Stimulated activated CD4-positive, alpha-beta T cell treated with anti-CD3 and anti-CD28 coated beads, Interleukin-1b, Interleukin-23, amount 100 ng/mL, for 48 hours (primary cell): ENCODE data around the gene EIF1AX.
A peak's percentile ranks its signal among the peaks of the same experiment; 100 is the strongest.
"Not testable (repeated sequence)": the region's sequence is repeated elsewhere in the genome, so short reads cannot be mapped to it uniquely, and the experiment has no call there.

ENCODE experiments used
- DNase-seq: peaks from one replicate; pipeline ENCODE4 v3.0.0-alpha.2; 2020

The EIF1AX gene, protein sequence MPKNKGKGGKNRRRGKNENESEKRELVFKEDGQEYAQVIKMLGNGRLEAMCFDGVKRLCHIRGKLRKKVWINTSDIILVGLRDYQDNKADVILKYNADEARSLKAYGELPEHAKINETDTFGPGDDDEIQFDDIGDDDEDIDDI

DNA sequence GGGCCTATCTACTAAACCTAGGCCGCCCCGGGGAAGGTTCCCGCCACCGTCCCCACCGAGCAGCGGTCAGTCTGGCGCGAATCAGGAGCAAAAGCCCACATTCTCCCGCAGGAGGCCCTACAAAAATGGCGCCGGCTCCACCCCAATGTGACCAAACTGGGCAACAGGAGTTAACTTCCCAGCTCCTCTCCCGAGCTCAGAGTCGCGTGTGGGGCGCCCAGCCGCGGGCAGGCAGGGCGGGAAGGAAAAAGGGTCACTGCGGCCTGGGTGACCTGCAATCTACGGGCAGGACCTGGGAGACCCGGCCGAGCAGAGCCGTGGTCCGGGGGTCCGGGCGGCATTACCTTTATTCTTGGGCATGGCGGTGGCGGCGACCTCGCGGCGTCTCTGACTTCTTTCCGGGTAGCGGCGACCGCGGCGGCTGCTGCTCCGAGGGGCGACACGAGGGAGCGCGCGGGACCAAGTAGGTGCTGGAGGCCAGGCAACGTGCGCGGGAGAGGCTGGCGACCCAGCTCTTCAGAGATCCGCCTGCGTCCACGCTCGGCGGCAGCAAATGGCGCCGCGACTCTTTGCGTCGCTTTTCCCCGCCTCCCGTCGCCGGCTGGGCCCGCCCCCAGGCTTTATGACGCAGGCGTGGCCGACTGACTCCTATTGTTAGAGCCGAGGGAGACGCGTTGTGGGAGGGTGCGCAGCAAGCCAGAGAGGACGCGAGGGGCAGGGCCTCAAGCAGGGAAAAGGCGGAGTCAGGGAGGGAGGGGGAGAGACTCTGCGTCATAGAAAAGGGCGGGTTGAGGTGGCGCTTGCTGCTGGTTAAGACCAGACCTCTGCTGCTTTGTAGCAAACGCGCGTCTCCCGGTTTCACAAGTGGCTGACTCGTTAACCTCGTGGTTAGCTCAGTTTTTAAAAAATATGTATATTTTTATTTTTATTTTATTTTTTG is at the start of gene EIF1AX:
Gene EIF1AX (minus strand): TSS at position 558 of the 940 bp plus-strand sequence. CDS start 198 bp downstream, at position 360.
- DNase-seq: peak; percentile 95

DNA sequence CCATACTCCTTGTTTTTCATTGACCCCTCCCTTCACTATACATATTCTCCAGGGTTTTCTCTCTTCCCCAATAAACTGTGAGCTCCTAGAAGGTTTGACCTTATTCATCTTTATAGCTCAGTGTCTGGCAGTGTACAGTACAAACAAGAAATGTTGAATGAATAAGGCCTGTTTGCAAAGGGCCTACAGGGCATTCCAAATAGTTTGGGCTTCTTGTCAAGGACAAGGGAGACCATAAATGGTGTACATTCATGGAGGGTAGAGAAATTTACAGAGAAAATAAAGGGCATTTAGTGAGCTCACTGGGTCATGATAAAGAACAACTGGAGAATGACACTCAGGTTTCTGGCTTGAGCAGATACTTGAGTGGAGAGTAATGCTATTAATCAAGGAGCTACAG is 47.5 kb upstream of the EIF1AX start:
- no peak for DNase-seq

DNA sequence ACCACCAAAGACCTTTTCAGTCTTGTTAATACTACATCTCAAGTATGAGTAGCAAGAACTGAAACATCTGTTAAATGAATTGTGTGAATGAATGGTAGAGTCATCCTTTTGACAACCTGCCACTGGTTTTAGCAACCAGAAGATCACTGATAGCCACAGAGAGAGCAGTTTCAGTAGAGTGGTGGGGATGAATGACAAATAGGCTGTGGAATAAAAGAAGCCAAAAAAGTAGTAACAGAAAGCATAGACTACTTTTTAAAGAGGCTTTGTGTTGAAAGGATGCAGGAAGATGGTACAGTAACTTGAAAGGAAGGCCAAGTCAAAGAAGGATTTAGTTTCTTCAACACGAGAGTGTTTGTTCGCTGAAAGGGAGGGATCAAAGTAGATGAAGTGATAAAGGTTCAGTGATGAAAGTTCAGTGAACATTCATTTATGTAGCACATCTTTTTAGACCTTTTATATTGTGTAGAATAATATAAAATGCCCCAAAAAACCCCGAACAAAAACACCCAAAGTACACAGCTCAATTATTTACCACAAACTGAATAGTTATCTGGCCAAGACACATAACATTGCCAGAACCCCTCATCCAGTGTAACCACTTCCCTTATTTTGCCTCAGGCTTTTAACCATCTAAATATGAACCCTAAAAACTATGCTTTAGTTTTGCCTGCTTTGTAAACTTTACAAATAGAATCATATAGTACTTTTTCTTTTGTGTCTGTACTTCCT is 40.1 kb upstream of the EIF1AX start:
- DNase-seq: no peak

DNA sequence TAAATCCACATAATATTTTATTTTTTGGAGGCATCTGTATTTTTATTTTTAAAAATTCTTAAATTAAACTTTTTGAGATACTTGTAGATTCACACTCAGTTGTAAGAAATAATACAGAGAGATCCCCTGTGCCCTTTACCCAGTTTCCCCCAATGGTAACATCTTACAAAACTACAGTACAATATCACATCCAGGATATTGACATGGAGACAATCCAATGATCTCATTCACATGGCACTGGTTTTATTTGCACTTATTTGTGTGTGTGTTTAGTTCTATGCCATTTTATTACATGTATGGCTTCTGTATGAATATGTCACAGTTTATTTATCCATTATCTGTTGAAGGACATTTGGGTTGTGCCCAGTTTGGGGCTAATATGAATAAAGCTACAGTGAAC is 35.5 kb upstream of the EIF1AX start:
- no peak for DNase-seq

DNA sequence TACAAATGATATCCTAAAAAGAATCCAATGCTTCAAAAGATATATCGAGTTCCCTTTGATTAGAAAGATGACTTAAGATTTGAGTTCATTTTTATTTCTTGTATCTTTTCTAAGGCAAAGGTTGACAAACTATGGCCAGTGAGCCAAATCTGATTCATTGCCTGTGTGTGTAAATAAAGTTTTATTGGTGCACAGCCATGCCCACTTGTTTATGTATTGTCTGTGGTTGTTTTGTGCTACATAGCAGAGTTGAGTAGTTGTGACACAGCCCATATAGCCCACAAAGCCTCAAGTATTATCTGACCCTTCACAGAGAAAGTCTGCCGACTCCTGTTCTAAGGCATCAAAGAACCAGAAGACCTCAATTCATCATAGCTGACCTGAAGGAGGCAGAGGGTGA is 32.2 kb upstream of the EIF1AX start:
- no peak for DNase-seq

DNA sequence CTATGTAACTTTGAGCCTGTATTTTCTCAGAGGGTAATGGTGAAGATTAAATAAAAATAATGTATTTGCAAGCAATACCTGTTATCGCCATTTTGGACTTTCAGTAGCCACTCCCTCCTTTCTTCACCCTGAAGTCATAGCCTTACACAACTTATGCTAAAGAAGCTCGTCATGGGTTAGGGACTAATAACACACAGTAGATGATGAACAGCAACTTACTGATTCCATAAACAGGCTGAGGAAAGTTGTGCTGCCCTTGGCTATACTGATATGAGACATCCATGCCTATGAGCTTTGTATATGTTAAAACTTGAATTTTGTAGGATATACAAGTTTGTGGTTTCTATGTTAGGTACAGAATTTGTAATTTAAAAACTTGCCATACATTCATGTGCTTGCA is 31.7 kb upstream of the EIF1AX start:
- no peak for DNase-seq

DNA sequence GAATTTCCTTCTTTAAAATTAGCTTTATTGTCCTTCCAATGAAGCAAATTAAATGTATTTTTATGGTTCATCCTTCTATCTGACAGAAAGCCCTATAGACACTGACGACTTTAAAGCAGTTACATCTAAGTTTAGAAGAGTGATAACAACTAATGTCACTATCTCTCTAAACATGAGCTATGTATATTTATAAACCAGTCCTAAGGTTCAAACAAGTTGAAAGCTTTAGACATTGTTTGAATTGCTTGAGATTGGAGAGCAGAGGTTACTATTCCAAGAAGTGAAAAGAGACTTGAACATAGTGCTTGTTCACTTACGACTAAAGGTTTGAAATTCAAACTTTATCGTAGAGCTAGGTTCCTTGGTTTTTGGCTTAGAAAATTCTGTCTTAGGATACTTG is 30.2 kb upstream of the EIF1AX start:
- no peak for DNase-seq

DNA sequence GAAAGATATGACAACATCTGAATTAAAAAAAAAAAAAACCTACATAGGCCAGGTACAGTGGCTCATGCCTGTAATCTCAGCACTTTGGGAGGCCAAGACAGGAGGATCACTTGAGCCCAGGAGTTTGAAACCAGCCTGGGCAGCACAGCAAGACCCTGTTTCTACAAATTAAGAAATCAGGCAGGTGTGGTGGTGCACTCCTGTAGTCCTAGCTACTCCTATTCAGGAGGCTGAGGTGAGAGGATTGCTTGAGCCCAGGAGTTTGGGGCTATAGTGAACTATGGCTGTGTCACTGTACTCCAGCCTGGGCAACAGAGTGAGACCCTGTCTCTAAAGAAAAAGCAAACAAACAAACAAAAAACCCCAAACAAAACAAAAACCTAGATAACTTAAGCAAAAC is 20.9 kb upstream of the EIF1AX start:
- DNase-seq: not testable (repeated sequence)

DNA sequence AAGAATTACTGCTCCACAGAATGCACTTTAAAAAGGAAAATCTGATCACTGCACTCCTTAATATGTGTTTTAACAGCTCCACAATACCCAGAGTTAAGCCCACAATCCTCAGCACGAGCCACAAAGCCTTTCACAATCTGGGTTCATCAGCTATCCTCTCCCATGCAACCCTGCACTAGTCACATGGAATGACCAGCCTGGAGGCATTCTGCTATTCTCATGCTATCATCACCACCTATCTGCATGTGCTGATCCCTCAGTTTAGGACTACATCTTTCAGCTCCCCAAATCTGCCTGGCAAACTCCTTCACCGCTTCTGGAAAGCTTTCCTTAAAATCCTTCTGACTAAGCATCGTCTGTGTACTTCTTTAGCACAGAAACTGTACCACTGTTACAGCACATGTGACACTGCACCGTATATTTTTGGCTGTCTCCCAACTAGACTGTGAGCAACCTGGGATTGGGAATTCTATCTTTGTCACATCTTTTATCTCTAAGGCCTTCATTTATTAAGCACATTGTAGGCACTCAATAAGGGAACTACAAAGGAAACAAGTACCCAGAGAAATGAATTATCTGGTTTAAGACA is 18.3 kb upstream of the EIF1AX start:
- no peak for DNase-seq

DNA sequence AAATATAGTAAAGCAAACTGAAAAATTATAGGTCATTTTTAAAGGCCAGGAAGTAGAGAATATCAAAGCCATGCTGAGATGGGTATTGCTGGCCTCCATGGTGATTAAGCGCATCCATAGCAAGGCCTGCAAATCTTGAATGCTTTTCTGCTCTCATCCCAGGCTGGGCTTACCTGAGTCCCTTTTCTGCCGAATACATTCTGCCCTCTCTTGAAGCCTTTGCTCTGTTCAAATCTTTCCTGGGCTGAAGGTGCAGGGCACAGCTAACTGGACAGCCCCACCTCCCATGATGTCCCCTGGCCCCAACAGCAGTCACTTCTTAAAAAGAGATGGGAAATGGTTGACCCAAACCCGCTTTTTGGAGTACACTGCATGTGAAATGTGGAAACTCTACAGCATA is 10.1 kb upstream of the EIF1AX start:
- no peak for DNase-seq

DNA sequence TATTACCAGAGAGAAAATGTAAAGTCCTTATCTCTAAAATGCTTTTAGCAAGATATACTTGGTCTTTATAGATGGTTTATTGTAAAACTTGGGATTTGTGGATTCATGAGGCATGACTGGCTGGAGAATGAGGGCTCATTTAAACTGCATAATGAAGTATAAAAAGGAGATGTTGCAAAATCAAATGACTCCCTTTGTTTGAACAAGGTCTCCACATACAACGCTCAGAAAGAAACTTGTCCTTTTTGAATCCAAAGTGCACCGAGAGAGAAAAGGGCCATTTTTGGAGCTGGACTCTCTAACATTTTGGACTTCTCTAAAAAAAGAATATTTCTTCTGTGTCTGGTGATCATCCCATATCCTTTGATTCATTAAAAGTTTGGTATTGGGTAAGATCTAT is 7.7 kb upstream of the EIF1AX start:
- no peak for DNase-seq

DNA sequence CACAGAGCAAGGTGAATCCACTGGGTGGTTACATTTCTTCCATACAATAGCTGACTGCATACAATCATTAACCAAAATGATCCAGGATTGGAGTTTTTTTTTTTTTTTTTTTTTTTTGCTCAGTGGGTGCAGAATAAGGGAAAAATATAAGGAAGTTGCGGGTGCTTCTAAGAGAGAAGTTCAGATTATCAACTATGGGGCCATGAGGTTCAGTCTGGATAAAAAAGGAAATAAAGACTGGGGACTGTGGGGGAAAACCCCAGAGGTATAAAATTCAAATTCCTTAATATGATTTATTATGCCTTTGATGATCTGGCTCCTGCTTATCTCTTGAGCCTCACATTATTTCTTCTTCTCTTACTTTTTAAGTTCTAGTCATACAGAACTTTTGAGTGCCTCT is 5.9 kb upstream of the EIF1AX start:
- no peak for DNase-seq

DNA sequence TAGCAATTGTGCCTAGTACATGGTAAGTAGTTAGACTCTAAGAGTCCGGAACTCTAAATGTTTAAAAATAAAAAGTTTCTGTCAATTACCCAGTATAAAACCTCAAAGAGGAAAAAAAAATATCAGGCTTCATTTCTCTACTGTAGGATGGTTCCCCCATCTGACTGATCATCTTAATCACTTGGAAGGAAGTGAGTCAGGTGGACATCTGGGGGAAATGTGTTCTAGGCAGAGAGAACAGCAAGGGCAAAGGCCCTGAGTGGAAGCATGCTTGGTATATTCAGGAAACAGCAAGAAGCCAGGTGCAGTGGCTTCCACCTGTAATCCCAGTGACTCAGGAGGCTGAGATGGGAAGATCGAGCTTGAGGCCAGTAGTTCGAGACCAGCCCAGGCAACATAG is 2.9 kb upstream of the EIF1AX start:
- peak; percentile 16 for DNase-seq

DNA sequence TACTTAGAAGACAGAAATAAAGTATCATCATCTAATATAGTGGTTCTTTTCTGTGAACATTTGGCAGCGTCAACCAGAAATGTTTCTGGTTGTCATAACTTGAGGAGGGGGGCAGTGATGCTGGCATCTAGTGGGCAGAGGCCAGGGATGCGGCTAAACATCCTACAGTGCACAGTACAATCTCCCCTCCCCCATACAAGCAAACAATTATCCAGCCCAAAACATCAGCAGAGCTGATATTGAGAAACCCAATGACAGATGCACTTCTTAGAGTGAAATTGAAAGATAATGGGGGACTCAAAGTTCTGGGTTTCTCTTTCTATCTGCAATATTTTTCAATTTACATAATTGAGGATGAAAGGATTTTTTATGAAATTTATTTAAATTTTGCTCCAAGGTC is 1.9 kb upstream of the EIF1AX start:
- no peak for DNase-seq

DNA sequence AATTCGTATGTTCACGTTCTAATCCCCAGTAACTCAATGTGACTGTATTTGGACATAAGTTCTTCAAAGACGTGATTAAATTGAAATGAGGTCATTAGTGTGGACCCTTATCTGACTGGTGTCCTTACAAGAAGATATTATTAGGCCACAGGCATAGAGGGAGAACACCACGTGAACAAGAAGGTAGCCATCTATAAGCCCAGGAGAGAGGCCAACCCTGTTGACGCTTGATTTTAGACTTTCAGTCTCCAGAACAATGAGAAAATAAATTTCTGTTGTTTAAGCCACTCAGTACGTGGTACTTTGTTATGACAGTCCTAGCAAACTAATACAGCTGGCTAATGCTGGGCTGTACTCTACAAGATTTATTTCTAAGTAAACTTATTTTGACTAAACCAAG is 1.5 kb upstream of the EIF1AX start:
- no peak for DNase-seq

DNA sequence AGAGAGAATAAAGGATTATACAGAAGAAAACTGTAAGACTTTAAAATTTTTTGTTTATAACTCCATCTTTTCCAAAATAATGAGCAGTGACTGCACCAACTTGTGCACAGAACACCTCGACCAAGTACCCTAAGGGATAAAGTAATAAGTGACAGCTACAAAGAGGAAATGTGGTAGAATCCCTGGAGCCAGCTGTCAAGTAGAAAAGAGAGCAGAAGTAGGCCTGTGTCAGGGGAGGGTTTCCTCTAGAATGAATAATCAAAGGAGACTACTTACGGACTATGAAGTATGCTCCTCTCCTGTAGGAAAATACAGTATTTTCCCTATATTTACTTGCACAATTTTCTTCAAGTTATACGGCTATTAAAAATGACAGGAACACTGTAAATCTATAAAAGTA is 1.2 kb downstream of the EIF1AX start:
- no peak for DNase-seq

DNA sequence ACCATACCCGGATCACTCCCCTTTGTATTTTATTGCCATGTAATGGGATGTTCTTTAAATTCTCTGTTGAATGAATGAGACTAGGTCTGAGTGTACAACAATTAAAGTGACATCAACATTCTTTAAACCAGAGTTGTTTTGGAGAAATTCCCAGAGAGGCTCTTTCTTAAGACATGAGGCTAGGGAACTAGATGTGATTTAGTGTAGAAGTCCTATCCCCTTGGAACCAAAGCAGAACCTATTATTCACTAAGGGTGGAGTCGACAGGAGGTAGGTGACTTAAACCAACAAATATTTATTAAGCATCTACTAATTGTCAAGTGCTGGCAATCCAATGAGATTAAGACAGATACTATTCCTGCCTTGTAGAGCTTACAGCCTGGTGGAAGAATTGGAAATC is 1.7 kb downstream of the EIF1AX start:
- no peak for DNase-seq

DNA sequence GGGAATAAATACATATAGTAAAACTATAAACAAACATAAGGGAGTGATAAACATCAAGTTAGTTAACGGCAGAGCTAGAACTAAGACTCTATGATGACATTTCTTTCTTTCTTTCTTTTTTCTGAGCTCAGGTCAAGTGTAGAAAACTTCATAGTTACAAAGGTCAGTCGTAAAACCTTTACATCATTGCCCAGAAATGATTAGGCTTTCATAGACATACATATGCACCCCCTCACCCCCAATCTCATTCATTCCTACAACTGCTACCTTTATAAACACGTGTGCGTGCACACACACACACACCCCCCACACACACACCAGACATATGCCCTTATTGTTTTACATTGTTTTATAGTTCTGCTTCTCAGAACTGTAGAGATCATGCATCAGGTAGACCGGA is 5.7 kb downstream of the EIF1AX start:
- no peak for DNase-seq

DNA sequence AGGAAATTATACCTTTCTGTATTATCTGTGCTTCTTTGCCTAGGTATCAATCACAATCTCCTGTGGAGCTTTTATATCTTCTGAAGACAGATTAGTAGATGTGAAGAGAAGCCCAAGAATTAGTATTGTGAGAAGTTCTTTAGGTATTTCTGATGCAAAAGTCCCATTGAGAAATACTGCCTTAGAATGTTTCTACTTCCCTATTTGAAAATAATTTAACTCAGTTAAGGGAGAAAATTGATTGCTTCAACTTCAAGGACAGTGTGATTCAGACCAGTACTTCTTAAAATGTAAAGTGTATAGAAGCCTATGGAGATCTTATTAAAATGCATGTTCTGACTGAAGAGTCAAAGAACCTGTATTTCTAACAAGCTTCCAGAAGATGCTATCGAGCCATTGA is 9.0 kb downstream of the EIF1AX start:
- DNase-seq: no peak

DNA sequence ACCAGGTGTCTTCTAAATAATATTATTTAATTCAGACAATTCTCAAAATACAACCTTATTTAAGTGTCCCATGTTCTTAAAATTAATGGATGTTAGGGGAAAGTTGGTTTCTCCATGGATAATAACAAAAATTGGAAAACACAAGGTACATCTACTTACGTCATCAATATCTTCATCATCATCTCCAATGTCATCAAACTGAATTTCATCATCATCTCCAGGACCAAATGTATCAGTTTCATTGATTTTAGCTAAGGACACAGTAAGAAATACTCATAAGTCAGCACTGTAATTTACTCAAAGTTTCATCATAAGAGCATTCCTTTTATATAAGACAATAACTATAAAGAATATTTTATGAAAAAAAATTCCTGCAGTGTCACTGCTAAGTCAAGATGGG is 11.3 kb downstream of the EIF1AX start:
- DNase-seq: no peak

DNA sequence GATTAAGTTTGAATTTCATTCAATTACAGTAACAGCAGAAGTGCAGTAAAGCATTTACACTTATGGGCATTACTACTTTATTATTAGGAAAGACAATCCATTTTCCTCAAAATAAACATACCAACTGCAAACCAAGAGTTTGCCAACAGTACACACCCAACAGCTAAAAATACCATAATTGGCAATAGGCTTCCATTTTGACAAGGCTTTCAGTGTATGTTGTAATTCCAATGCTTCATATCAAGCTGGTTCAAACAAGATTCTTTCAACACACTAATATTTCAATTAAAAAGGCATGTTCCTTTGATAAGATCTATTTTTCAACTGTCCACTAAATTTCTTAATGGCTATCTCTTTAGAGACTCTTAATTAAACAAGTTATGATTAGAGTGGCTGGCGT is 12.1 kb downstream of the EIF1AX start:
- DNase-seq: no peak

DNA sequence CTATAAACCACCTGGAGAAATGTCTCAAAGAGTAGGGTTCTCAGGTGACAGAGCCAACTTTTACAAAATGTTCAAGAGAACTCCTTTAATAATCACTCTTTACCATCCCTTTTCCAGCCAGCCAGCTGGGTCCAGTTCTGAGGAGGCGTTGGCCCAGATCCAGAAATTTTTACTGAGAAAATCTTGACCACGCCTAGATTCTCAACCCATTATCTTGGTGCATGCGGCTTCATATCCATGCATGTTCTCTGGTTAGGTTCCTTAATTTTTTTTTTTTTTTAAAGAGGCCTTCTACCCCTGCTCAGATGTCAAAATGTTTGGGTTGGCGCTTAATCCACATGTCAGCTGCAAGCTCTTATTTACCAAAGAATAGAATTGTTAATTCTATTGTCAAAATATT is 13.0 kb downstream of the EIF1AX start:
- DNase-seq: no peak

DNA sequence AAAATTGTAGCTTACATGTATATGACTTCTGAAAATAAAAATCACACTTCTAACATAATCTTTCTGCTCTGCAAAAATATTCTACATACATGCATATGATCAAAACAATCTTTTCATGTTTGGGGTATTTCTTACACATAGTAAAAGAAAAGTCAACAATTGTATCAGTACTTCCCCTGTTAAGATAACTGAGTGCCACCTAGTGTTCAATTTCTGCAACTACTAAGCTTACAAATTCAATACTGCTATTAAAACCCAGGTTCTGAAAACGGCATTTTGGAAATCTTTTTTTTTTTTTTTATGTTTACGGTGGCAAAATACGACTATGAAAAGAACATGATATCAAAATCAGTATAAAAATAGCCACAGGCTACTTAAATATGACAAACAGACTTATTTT is 14.2 kb downstream of the EIF1AX start:
- not testable (repeated sequence) for DNase-seq

DNA sequence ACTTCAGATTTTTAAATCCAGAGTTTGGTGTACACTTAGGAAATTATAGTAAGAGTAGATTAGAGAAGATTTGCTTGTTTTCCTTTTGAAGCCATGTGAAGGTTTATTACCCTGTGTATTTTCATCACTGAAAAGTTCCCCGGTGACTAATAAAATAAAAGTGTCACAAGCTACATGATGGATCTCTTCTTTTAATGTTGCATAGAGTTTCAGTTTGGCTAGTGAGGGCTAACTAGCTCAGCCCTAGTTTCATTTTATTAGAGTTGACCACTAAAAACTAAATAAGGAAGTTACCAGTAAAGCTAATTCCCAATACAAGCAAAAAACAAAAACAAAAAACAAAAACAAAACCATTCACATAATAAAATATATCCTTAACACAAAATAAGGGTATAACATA is 14.8 kb downstream of the EIF1AX start:
- DNase-seq: not testable (repeated sequence)
